Prostate gland (tissue), 2 donors: ENCODE results near the gene OGFRL1.

Source experiments
- POLR2A ChIP-seq: fragments of 450-650 bp; IDR thresholded peaks from one replicate; pipeline ENCODE4 v1.6.1; 2016; ENCODE audit warnings: antibody characterized with exemption, mild to moderate bottlenecking
- TF ChIP-seq, protein P1 (sequence below), 4 experiments: fragments of 200-600 bp in 2 of 4; fragments of 450-650 bp in 2 of 4; sonication (generic) in 2 of 4; IDR thresholded peaks; 1 replicate in 3 of 4; 2 replicates in 1 of 4; pipeline ENCODE4 v1.5.1; 2016 to 2019; ENCODE audit warnings: antibody characterized with exemption in 4 of 4, mild to moderate bottlenecking in 2 of 4, moderate library complexity in 2 of 4

DNA sequence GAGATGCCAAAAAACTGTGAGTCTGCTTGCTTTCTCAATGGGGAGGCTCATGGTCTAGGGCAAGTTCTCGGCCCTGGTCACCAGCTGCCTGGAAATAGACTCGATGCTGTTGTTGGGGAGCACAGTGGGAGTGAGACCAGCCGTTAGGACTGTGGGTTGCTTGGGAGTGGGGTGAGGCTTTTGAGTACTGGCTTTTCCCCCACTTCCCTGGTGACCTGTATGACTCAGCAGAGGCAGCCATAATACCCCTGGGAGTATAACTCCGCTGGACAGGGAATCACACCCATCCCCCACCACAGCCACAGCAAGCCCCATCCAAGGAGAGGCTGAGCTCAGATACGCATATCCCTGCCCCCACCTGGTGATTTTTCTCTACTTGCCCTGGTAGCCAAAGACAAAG lies 48.9 kb upstream of the OGFRL1 start:
- TF ChIP-seq, protein P1, sequence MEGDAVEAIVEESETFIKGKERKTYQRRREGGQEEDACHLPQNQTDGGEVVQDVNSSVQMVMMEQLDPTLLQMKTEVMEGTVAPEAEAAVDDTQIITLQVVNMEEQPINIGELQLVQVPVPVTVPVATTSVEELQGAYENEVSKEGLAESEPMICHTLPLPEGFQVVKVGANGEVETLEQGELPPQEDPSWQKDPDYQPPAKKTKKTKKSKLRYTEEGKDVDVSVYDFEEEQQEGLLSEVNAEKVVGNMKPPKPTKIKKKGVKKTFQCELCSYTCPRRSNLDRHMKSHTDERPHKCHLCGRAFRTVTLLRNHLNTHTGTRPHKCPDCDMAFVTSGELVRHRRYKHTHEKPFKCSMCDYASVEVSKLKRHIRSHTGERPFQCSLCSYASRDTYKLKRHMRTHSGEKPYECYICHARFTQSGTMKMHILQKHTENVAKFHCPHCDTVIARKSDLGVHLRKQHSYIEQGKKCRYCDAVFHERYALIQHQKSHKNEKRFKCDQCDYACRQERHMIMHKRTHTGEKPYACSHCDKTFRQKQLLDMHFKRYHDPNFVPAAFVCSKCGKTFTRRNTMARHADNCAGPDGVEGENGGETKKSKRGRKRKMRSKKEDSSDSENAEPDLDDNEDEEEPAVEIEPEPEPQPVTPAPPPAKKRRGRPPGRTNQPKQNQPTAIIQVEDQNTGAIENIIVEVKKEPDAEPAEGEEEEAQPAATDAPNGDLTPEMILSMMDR (IDR thresholded peaks at IDR 0.05): no peak
- TF ChIP-seq POLR2A: no peak
